Activated T-helper 17 cell treated with anti-CD3 and anti-CD28 coated beads, Interleukin-2, amount 50 U/mL, for 72 hours (primary cell): Measurements from ENCODE around the gene SPINT3. TPM values are rescaled to one million over a fixed set of nuclear protein-coding genes. Genes with fewer than 3 reads are reported as not detected.
A peak's percentile ranks its signal among the peaks of the same experiment; 100 is the strongest.

ENCODE experiments used
- ATAC-seq: fragments of 150-1000 bp; cut with Tn5 transposase; replicated peaks from 2 replicates; pipeline ENCODE4 v1.10.0; 2021; ENCODE audit warnings: mild to moderate bottlenecking, moderate library complexity
- H3K27ac Mint-ChIP-seq: one replicate; pipeline ENCODE4 v1.8.0; 2022; ENCODE audit warnings: mixed read lengths
- H3K27me3 Mint-ChIP-seq: one replicate; pipeline ENCODE4 v1.8.0; 2022; ENCODE audit warnings: mixed read lengths
- H3K36me3 Mint-ChIP-seq: one replicate; pipeline ENCODE4 v1.8.0; 2022; ENCODE audit warnings: low read depth, mild to moderate bottlenecking, mixed read lengths
- H3K4me1 Mint-ChIP-seq: one replicate; pipeline ENCODE4 v1.8.0; 2022; ENCODE audit warnings: mixed read lengths
- H3K4me3 Mint-ChIP-seq: one replicate; pipeline ENCODE4 v1.8.0; 2022; ENCODE audit warnings: mild to moderate bottlenecking, mixed read lengths
- H3K9me3 Mint-ChIP-seq: one replicate; pipeline ENCODE4 v1.8.0; 2022; ENCODE audit warnings: mixed read lengths
- total RNA-seq, 2 donors: library from RNA; stranded (reverse); gene quantifications; one replicate each; pipeline ENCODE4 v1.2.3, GENCODE V29; 2022

The SPINT3 gene
- total RNA-seq, 2 donors from 2014 or later = not detected

- no peak for ATAC-seq
- H3K27ac Mint-ChIP-seq = no peak overlapping the region
- no peak overlapping the region for H3K4me3 Mint-ChIP-seq
- H3K9me3 Mint-ChIP-seq = no peaks in the 10 kb centered on the region
- H3K27me3 Mint-ChIP-seq = peaks cover 44% of the 10 kb centered on the region
- H3K36me3 Mint-ChIP-seq = no peaks in the 10 kb centered on the region
- peaks cover 4% of the 10 kb centered on the region for H3K4me1 Mint-ChIP-seq
These were observed 5.1 kb downstream of the SPINT3 start for GRCh38 chr20:45510242-45510862.

GRCh38 chr20:45509091-45509490 lies 6.3 kb downstream of the SPINT3 start:
- no peak for ATAC-seq

GRCh38 chr20:45508068-45508886 lies 7.1 kb downstream of the SPINT3 start:
- H3K4me1 Mint-ChIP-seq = peaks cover 4% of the 10 kb centered on the region
- no peak overlapping the region for H3K4me3 Mint-ChIP-seq
- peak; percentile 16 for ATAC-seq

More at GRCh38 chr20:45509091-45509490, 6.3 kb downstream of the SPINT3 start:
- Mint-ChIP-seq H3K4me3 (no peak overlapping the region), H3K9me3 (no peaks in the 10 kb centered on the region), H3K36me3 (no peaks in the 10 kb centered on the region), H3K27ac (no peak overlapping the region), H3K4me1 (peaks cover 4% of the 10 kb centered on the region), H3K27me3 (peaks cover 40% of the 10 kb centered on the region)

GRCh38 chr20:45507011-45507820 lies 8.2 kb downstream of the SPINT3 start:
- no peaks in the 10 kb centered on the region for H3K9me3 Mint-ChIP-seq
- H3K27ac Mint-ChIP-seq = no peak overlapping the region
- H3K4me1 Mint-ChIP-seq = peaks cover 4% of the 10 kb centered on the region
- H3K36me3 Mint-ChIP-seq = no peaks in the 10 kb centered on the region
- peaks cover 41% of the 10 kb centered on the region for H3K27me3 Mint-ChIP-seq
- peak; percentile 74 for ATAC-seq
- no peak overlapping the region for H3K4me3 Mint-ChIP-seq

More at GRCh38 chr20:45508068-45508886, 7.1 kb downstream of the SPINT3 start:
- Mint-ChIP-seq H3K27me3 (peaks cover 43% of the 10 kb centered on the region), H3K9me3 (no peaks in the 10 kb centered on the region), H3K27ac (no peak overlapping the region), H3K36me3 (no peaks in the 10 kb centered on the region)

- Mint-ChIP-seq H3K27me3 (peaks cover 42% of the 10 kb centered on the region), H3K9me3 (no peaks in the 10 kb centered on the region), H3K4me3 (no peak overlapping the region), H3K27ac (no peak overlapping the region), H3K36me3 (no peaks in the 10 kb centered on the region), H3K4me1 (peaks cover 4% of the 10 kb centered on the region)
- no peak for ATAC-seq
These were observed 9.0 kb downstream of the SPINT3 start for GRCh38 chr20:45506398-45506797.

GRCh38 chr20:45503403-45503802 lies 12.0 kb downstream of the SPINT3 start:
- no peaks in the 10 kb centered on the region for H3K36me3 Mint-ChIP-seq

GRCh38 chr20:45502561-45502960 lies 12.9 kb downstream of the SPINT3 start:
- no peak overlapping the region for H3K27ac Mint-ChIP-seq
- no peak overlapping the region for H3K4me3 Mint-ChIP-seq
- no peak for ATAC-seq
- H3K4me1 Mint-ChIP-seq = peaks cover 4% of the 10 kb centered on the region
- H3K36me3 Mint-ChIP-seq = no peaks in the 10 kb centered on the region
- H3K27me3 Mint-ChIP-seq = peaks cover 35% of the 10 kb centered on the region
- no peaks in the 10 kb centered on the region for H3K9me3 Mint-ChIP-seq

More at GRCh38 chr20:45503403-45503802, 12.0 kb downstream of the SPINT3 start:
- no peaks in the 10 kb centered on the region for H3K9me3 Mint-ChIP-seq
- ATAC-seq = no peak
- no peak overlapping the region for H3K4me3 Mint-ChIP-seq
- peaks cover 4% of the 10 kb centered on the region for H3K4me1 Mint-ChIP-seq
- peaks cover 40% of the 10 kb centered on the region for H3K27me3 Mint-ChIP-seq
- no peak overlapping the region for H3K27ac Mint-ChIP-seq

GRCh38 chr20:45501600-45501999 lies 13.8 kb downstream of the SPINT3 start:
- no peak overlapping the region for H3K27ac Mint-ChIP-seq
- peaks cover 35% of the 10 kb centered on the region for H3K27me3 Mint-ChIP-seq
- no peak overlapping the region for H3K4me3 Mint-ChIP-seq
- no peaks in the 10 kb centered on the region for H3K4me1 Mint-ChIP-seq
- no peaks in the 10 kb centered on the region for H3K36me3 Mint-ChIP-seq
- no peaks in the 10 kb centered on the region for H3K9me3 Mint-ChIP-seq
- no peak for ATAC-seq

GRCh38 chr20:45500022-45500421 lies 15.4 kb downstream of the SPINT3 start:
- H3K27me3 Mint-ChIP-seq = peaks cover 31% of the 10 kb centered on the region
- no peaks in the 10 kb centered on the region for H3K36me3 Mint-ChIP-seq
- no peak overlapping the region for H3K4me3 Mint-ChIP-seq
- no peak overlapping the region for H3K27ac Mint-ChIP-seq
- no peak for ATAC-seq
- no peaks in the 10 kb centered on the region for H3K9me3 Mint-ChIP-seq
- no peaks in the 10 kb centered on the region for H3K4me1 Mint-ChIP-seq

GRCh38 chr20:45497971-45498494 lies 17.4 kb downstream of the SPINT3 start:
- peaks cover 27% of the 10 kb centered on the region for H3K27me3 Mint-ChIP-seq
- no peak overlapping the region for H3K4me3 Mint-ChIP-seq
- H3K9me3 Mint-ChIP-seq = no peaks in the 10 kb centered on the region

GRCh38 chr20:45496166-45496565 lies 19.3 kb downstream of the SPINT3 start:
- Mint-ChIP-seq H3K27ac (no peak overlapping the region), H3K4me3 (no peak overlapping the region), H3K4me1 (no peaks in the 10 kb centered on the region), H3K9me3 (no peaks in the 10 kb centered on the region), H3K27me3 (peaks cover 31% of the 10 kb centered on the region), H3K36me3 (no peaks in the 10 kb centered on the region)
- no peak for ATAC-seq

More at GRCh38 chr20:45497971-45498494, 17.4 kb downstream of the SPINT3 start:
- Mint-ChIP-seq H3K4me1 (no peaks in the 10 kb centered on the region), H3K27ac (no peak overlapping the region), H3K36me3 (no peaks in the 10 kb centered on the region)
- no peak for ATAC-seq

- Mint-ChIP-seq H3K4me1 (no peaks in the 10 kb centered on the region), H3K27me3 (peaks cover 32% of the 10 kb centered on the region), H3K9me3 (no peaks in the 10 kb centered on the region), H3K27ac (no peak overlapping the region), H3K4me3 (no peak overlapping the region), H3K36me3 (no peaks in the 10 kb centered on the region)
- ATAC-seq = no peak
These were observed 19.9 kb downstream of the SPINT3 start for GRCh38 chr20:45495501-45495941.

GRCh38 chr20:45489083-45489531 lies 26.3 kb downstream of the SPINT3 start:
- Mint-ChIP-seq H3K4me1 (no peaks in the 10 kb centered on the region), H3K27ac (no peak overlapping the region), H3K27me3 (peaks cover 36% of the 10 kb centered on the region), H3K4me3 (no peak overlapping the region), H3K36me3 (no peaks in the 10 kb centered on the region), H3K9me3 (no peaks in the 10 kb centered on the region)
- no peak for ATAC-seq

GRCh38 chr20:45487231-45487635 lies 28.2 kb downstream of the SPINT3 start:
- H3K27ac Mint-ChIP-seq = no peak overlapping the region
- no peaks in the 10 kb centered on the region for H3K36me3 Mint-ChIP-seq
- no peaks in the 10 kb centered on the region for H3K4me1 Mint-ChIP-seq
- H3K27me3 Mint-ChIP-seq = peaks cover 37% of the 10 kb centered on the region
- no peaks in the 10 kb centered on the region for H3K9me3 Mint-ChIP-seq
- no peak overlapping the region for H3K4me3 Mint-ChIP-seq
- no peak for ATAC-seq
